ENCODE results near the gene MRPL36.

MRPL36 gene

DNA sequence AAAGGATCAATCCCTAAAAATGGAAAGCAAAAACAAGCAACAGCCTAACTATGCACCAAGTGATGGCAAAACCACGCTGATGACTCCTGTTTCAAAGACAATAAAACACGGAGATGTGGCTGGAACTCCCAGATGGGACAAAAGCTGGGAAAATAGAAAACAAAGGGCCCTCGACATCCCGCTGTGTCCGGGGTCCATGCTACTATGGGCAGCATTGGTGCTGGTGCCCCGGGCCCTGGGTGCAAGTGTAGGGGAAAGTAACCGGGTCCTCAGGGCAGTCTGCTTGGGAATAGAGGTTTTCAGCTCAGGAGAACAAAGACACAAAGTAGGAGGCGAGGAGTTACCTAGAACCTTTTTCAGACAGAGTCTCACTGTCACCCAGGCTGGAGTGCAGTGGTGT, 46.1 kb downstream of the MRPL36 start:
- H3K14ac ChIP-seq (ENCODE audit: low read length): no peak overlapping the region
- no peak overlapping the region for H3K9ac ChIP-seq (ENCODE audit: low read length)
- H3K27ac ChIP-seq (ENCODE audit: low read depth, low read length): no peak overlapping the region
- no peaks in the 10 kb centered on the region for H3K36me3 ChIP-seq (ENCODE audit: control insufficient read depth in 1 of 2, insufficient read depth in 2 of 2, low read length in 2 of 2)
- H3K4ac ChIP-seq (ENCODE audit: low read depth, low read length): no peak overlapping the region
- H4K91ac ChIP-seq (ENCODE audit: low read depth, low read length): no peak overlapping the region
- DNase-seq: no peak
- no peak overlapping the region for H3K4me3 ChIP-seq (ENCODE audit: low read depth, low read length)
- no peak overlapping the region for H2AK5ac ChIP-seq (ENCODE audit: low read length)
- no peak overlapping the region for H2BK120ac ChIP-seq (ENCODE audit: insufficient read depth, low read length, poor library complexity)
- H4K12ac ChIP-seq (ENCODE audit: low read depth, low read length): no peak overlapping the region
- peaks cover 1% of the 10 kb centered on the region for H3K9me3 ChIP-seq (ENCODE audit: insufficient read depth, low read depth, low read length)
- H2AFZ ChIP-seq (ENCODE audit: insufficient read depth, low read length, poor library complexity): no peak overlapping the region
- no peak overlapping the region for H2BK12ac ChIP-seq (ENCODE audit: low read length)
- H3K79me2 ChIP-seq (ENCODE audit: control insufficient read depth, insufficient read depth, low read length, poor library complexity): no peaks in the 10 kb centered on the region
- no peak overlapping the region for H3K18ac ChIP-seq (ENCODE audit: low read length)
- no peaks in the 10 kb centered on the region for H3K4me1 ChIP-seq (ENCODE audit: control insufficient read depth in 1 of 2, insufficient read depth in 2 of 2, low read length in 2 of 2)
- H3K79me1 ChIP-seq (ENCODE audit: low read length): no peaks in the 10 kb centered on the region
- no peak overlapping the region for H2BK5ac ChIP-seq (ENCODE audit: low read depth, low read length, poor library complexity)
- no peaks in the 10 kb centered on the region for H3K27me3 ChIP-seq (ENCODE audit: insufficient read depth, low read length)
- H3K4me2 ChIP-seq (ENCODE audit: low read length): no peak overlapping the region
- WGBS (ENCODE audit: extremely low coverage, insufficient coverage, insufficient read length): no CpG with 5 or more reads among the region's 8 CpGs
- no peak overlapping the region for H4K8ac ChIP-seq (ENCODE audit: low read depth, low read length)
- no peak overlapping the region for H3K23ac ChIP-seq (ENCODE audit: low read length)

DNA sequence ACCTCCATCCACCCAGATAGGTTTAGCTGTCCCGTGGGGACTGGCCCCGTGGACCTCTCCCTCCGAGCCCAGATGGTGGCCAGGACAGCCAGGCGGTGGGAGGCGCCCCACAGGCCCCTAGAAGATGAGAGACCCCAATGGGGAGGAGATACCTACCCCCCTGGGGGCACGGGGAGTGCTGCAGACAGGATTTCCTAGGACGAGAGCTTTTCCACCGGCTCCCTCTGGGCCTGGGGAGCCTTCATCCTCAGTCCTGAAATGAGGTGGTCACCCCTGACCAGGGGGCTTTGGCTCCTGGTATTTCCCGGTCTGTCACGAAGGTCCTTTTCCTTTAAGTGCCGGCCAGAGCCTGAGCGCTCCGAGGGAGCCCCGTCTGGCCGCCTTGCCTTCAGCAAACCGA, 46.8 kb downstream of the MRPL36 start:
- Histone ChIP-seq H3K36me3 (ENCODE audit: control insufficient read depth in 1 of 2, insufficient read depth in 2 of 2, low read length in 2 of 2) (no peaks in the 10 kb centered on the region), H3K79me1 (ENCODE audit: low read length) (no peaks in the 10 kb centered on the region), H3K27ac (ENCODE audit: low read depth, low read length) (no peak overlapping the region), H4K12ac (ENCODE audit: low read depth, low read length) (no peak overlapping the region), H3K4ac (ENCODE audit: low read depth, low read length) (no peak overlapping the region), H3K9ac (ENCODE audit: low read length) (no peak overlapping the region), H3K4me2 (ENCODE audit: low read length) (no peak overlapping the region), H2AFZ (ENCODE audit: insufficient read depth, low read length, poor library complexity) (no peak overlapping the region), H3K18ac (ENCODE audit: low read length) (no peak overlapping the region), H3K9me3 (ENCODE audit: insufficient read depth, low read depth, low read length) (peaks cover 1% of the 10 kb centered on the region), H3K4me3 (ENCODE audit: low read depth, low read length) (no peak overlapping the region), H3K4me1 (ENCODE audit: control insufficient read depth in 1 of 2, insufficient read depth in 2 of 2, low read length in 2 of 2) (no peaks in the 10 kb centered on the region), H4K91ac (ENCODE audit: low read depth, low read length) (no peak overlapping the region), H2BK5ac (ENCODE audit: low read depth, low read length, poor library complexity) (no peak overlapping the region), H3K79me2 (ENCODE audit: control insufficient read depth, insufficient read depth, low read length, poor library complexity) (no peaks in the 10 kb centered on the region), H3K14ac (ENCODE audit: low read length) (no peak overlapping the region), H3K23ac (ENCODE audit: low read length) (no peak overlapping the region), H2BK120ac (ENCODE audit: insufficient read depth, low read length, poor library complexity) (no peak overlapping the region), H2AK5ac (ENCODE audit: low read length) (no peak overlapping the region), H4K8ac (ENCODE audit: low read depth, low read length) (no peak overlapping the region), H2BK12ac (ENCODE audit: low read length) (no peak overlapping the region), H3K27me3 (ENCODE audit: insufficient read depth, low read length) (no peaks in the 10 kb centered on the region)
- DNase-seq: no peak
- no CpG with 5 or more reads among the region's 16 CpGs for WGBS (ENCODE audit: extremely low coverage, insufficient coverage, insufficient read length)

DNA sequence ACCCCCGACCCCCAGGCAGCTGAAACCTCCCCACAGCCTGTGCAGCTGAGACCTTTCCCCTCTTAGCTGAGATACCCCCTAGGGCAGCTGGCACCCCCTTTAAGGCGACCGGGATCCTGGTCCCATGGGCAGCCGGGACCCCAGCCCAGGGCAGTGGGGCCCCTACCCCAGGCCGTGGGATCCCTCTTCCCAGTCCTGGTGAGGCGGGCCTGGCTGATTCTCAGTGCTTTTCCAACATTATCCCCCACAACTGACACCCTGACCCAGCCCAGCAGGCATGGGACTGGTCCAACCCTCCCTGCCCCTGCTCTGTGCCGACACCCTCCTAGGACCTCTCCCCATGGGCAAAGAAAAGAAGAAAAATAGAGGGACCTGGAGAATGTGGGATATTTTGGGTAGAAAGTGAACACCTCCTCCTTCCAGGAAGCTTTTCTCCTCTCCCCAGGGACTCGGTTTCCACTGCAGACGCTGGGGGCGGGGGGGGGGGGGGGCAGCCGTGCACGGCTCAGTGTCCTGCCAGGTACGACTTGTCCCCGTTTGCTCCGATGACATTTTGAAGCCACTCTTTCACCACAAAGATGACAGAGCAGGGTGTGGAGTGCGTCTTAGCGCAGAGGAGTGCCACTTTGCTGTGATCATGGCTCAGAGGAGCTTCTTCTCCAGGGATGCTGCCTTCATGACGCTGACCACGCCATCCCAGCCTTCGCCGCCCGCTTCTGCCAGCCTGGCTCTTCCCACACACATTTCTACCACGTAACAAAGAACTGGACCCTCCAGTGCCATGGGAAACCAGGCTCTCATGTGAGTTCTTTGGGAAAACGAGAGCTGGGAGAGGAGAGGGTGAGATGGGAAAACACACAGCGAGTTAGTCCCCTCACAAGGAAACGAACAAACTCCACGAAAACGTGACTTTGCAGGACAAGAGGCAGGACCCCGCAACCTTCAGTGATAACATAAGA, 47.5 kb downstream of the MRPL36 start:
- no peak overlapping the region for H2BK12ac ChIP-seq (ENCODE audit: low read length)
- H3K4me2 ChIP-seq (ENCODE audit: low read length): no peak overlapping the region
- H3K4me3 ChIP-seq (ENCODE audit: low read depth, low read length): no peak overlapping the region
- H3K36me3 ChIP-seq (ENCODE audit: control insufficient read depth in 1 of 2, insufficient read depth in 2 of 2, low read length in 2 of 2): no peaks in the 10 kb centered on the region
- H3K4ac ChIP-seq (ENCODE audit: low read depth, low read length): no peak overlapping the region
- H3K23ac ChIP-seq (ENCODE audit: low read length): no peak overlapping the region
- H3K27me3 ChIP-seq (ENCODE audit: insufficient read depth, low read length): no peaks in the 10 kb centered on the region
- H4K8ac ChIP-seq (ENCODE audit: low read depth, low read length): no peak overlapping the region
- H3K4me1 ChIP-seq (ENCODE audit: control insufficient read depth in 1 of 2, insufficient read depth in 2 of 2, low read length in 2 of 2): no peaks in the 10 kb centered on the region
- H3K9ac ChIP-seq (ENCODE audit: low read length): no peak overlapping the region
- no peak overlapping the region for H3K14ac ChIP-seq (ENCODE audit: low read length)
- no peaks in the 10 kb centered on the region for H3K79me1 ChIP-seq (ENCODE audit: low read length)
- no peak overlapping the region for H2AFZ ChIP-seq (ENCODE audit: insufficient read depth, low read length, poor library complexity)
- H2BK5ac ChIP-seq (ENCODE audit: low read depth, low read length, poor library complexity): no peak overlapping the region
- H4K12ac ChIP-seq (ENCODE audit: low read depth, low read length): no peak overlapping the region
- H2BK120ac ChIP-seq (ENCODE audit: insufficient read depth, low read length, poor library complexity): no peak overlapping the region
- H3K79me2 ChIP-seq (ENCODE audit: control insufficient read depth, insufficient read depth, low read length, poor library complexity): no peaks in the 10 kb centered on the region
- H3K18ac ChIP-seq (ENCODE audit: low read length): no peak overlapping the region
- H3K9me3 ChIP-seq (ENCODE audit: insufficient read depth, low read depth, low read length): peaks cover 1% of the 10 kb centered on the region
- H3K27ac ChIP-seq (ENCODE audit: low read depth, low read length): no peak overlapping the region
- no CpG with 5 or more reads among the region's 29 CpGs for WGBS (ENCODE audit: extremely low coverage, insufficient coverage, insufficient read length)
- no peak overlapping the region for H2AK5ac ChIP-seq (ENCODE audit: low read length)
- no peak for DNase-seq
- no peak overlapping the region for H4K91ac ChIP-seq (ENCODE audit: low read depth, low read length)

DNA sequence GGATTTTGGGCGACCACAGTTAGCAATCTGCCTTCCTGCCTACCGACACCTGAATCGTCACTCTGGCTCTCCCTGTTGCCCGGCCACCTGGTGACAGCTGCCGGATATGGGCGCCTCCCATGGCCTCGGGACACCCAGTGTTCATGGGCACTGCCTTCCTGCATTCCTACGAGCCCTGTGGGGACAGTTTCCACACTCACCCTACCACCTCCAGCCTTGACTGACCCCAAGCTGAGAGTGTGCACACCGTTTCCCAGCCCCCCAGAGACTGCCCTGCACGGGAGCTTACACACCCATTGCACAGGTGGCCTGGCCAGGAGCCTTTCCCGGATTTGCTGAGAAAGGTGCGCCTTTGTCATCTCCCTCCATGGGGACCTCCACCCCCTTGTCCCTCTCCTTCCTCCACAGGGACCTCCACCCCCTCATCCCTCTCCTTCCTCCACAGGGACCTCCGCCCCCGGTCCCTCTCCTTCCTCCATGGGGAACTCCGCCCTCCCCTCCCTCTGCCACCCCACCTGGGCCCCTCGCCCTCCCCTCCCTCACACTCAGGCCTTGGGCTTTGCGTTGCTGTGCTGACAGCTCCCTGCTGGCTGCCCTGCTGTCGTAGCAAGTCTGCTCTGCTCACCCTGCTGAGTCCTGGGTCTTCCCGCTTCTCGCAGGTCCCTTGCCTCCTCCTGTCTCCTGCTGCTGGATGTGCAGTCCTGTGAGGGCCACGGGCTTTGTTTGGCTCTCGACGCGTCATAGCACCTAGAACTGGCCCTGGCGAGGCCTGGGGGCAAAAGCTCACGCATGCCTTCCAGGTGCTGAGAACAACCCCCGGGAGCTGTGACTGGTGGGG, 48.4 kb downstream of the MRPL36 start:
- Histone ChIP-seq H2BK5ac (ENCODE audit: low read depth, low read length, poor library complexity) (no peak overlapping the region), H2AFZ (ENCODE audit: insufficient read depth, low read length, poor library complexity) (no peak overlapping the region), H3K27ac (ENCODE audit: low read depth, low read length) (no peak overlapping the region), H3K79me1 (ENCODE audit: low read length) (no peaks in the 10 kb centered on the region), H4K8ac (ENCODE audit: low read depth, low read length) (no peak overlapping the region), H2BK120ac (ENCODE audit: insufficient read depth, low read length, poor library complexity) (no peak overlapping the region), H2AK5ac (ENCODE audit: low read length) (no peak overlapping the region), H4K12ac (ENCODE audit: low read depth, low read length) (no peak overlapping the region), H3K9ac (ENCODE audit: low read length) (no peak overlapping the region), H3K4me3 (ENCODE audit: low read depth, low read length) (no peak overlapping the region), H3K4ac (ENCODE audit: low read depth, low read length) (no peak overlapping the region), H3K36me3 (ENCODE audit: control insufficient read depth in 1 of 2, insufficient read depth in 2 of 2, low read length in 2 of 2) (no peaks in the 10 kb centered on the region), H3K23ac (ENCODE audit: low read length) (no peak overlapping the region), H3K27me3 (ENCODE audit: insufficient read depth, low read length) (no peaks in the 10 kb centered on the region), H4K91ac (ENCODE audit: low read depth, low read length) (no peak overlapping the region), H3K14ac (ENCODE audit: low read length) (no peak overlapping the region), H3K18ac (ENCODE audit: low read length) (no peak overlapping the region), H2BK12ac (ENCODE audit: low read length) (no peak overlapping the region), H3K9me3 (ENCODE audit: insufficient read depth, low read depth, low read length) (peaks cover 3% of the 10 kb centered on the region), H3K4me2 (ENCODE audit: low read length) (no peak overlapping the region), H3K79me2 (ENCODE audit: control insufficient read depth, insufficient read depth, low read length, poor library complexity) (no peaks in the 10 kb centered on the region), H3K4me1 (ENCODE audit: control insufficient read depth in 1 of 2, insufficient read depth in 2 of 2, low read length in 2 of 2) (no peaks in the 10 kb centered on the region)
- no peak for DNase-seq
- WGBS (ENCODE audit: extremely low coverage, insufficient coverage, insufficient read length): no CpG with 5 or more reads among the region's 27 CpGs

All from trophoblast cell (in vitro differentiated cells and primary cell).